NCI-H2081 treated with DMSO at 0.1 percent for 48 hours (cell line): ENCODE measurements around the gene DDO.
"Not testable (repeated sequence)": the region's sequence is repeated elsewhere in the genome, so short reads cannot be mapped to it uniquely, and the experiment has no call there.

Experiments used
- DNase-seq: peaks from one replicate; lab custom pipeline; 2025; lab: John Stamatoyannopoulos, UW

Gene DDO

GRCh38 chr6:110366975-110367374 lies 48.4 kb downstream of the DDO start:
- no peak for DNase-seq

- DNase-seq = no peak
These were observed 49.1 kb downstream of the DDO start for GRCh38 chr6:110366256-110366655.

- DNase-seq = no peak
These were observed 50.8 kb downstream of the DDO start for GRCh38 chr6:110364364-110365105.

GRCh38 chr6:110363748-110364147 lies 51.6 kb downstream of the DDO start:
- DNase-seq = no peak

GRCh38 chr6:110360676-110361075 lies 54.7 kb downstream of the DDO start:
- no peak for DNase-seq

- DNase-seq = no peak
These were observed 55.8 kb downstream of the DDO start for GRCh38 chr6:110359556-110359955.

GRCh38 chr6:110358553-110359160 lies 56.7 kb downstream of the DDO start:
- DNase-seq = no peak

GRCh38 chr6:110357664-110358552 lies 57.5 kb downstream of the DDO start, which contains the start of gene METTL24:
Gene METTL24, minus strand, starts transcription at chr6:110358349. Its CDS starts 77 bp downstream, at chr6:110358272.
- no peak for DNase-seq

- no peak for DNase-seq
These were observed 58.1 kb downstream of the DDO start for GRCh38 chr6:110357298-110357663.

GRCh38 chr6:110356778-110357177 lies 58.6 kb downstream of the DDO start:
- DNase-seq = no peak

- DNase-seq = no peak
These were observed 59.6 kb downstream of the DDO start for GRCh38 chr6:110355727-110356126.

- DNase-seq = no peak
These were observed 60.4 kb downstream of the DDO start for GRCh38 chr6:110355022-110355421.

- no peak for DNase-seq
These were observed 61.2 kb downstream of the DDO start for GRCh38 chr6:110354153-110354552.

GRCh38 chr6:110353457-110354001 lies 61.8 kb downstream of the DDO start:
- DNase-seq = no peak

GRCh38 chr6:110352563-110353262 lies 62.7 kb downstream of the DDO start:
- no peak for DNase-seq

- DNase-seq = no peak
These were observed 63.4 kb downstream of the DDO start for GRCh38 chr6:110351986-110352385.

GRCh38 chr6:110351546-110351945 lies 63.8 kb downstream of the DDO start:
- no peak for DNase-seq

GRCh38 chr6:110350593-110350992 lies 64.8 kb downstream of the DDO start:
- DNase-seq = not testable (repeated sequence)

- DNase-seq = no peak
These were observed 66.2 kb downstream of the DDO start for GRCh38 chr6:110348961-110349690.

- no peak for DNase-seq
These were observed 70.3 kb downstream of the DDO start for GRCh38 chr6:110345025-110345424.

GRCh38 chr6:110342759-110343158 lies 72.6 kb downstream of the DDO start:
- DNase-seq = no peak
